ENCODE data around the gene CYP2U1. TPM values are rescaled to one million over a fixed set of nuclear protein-coding genes. Genes with fewer than 3 reads are reported as not detected.
"Not testable (repeated sequence)": the region's sequence is repeated elsewhere in the genome, so short reads cannot be mapped to it uniquely, and the experiment has no call there.

CYP2U1 gene
- 1 to 10 TPM; 5.1 to 6.1 (median 5.8) TPM for polyA plus RNA-seq (ENCODE audit: insufficient read length in 3 of 3)

DNA sequence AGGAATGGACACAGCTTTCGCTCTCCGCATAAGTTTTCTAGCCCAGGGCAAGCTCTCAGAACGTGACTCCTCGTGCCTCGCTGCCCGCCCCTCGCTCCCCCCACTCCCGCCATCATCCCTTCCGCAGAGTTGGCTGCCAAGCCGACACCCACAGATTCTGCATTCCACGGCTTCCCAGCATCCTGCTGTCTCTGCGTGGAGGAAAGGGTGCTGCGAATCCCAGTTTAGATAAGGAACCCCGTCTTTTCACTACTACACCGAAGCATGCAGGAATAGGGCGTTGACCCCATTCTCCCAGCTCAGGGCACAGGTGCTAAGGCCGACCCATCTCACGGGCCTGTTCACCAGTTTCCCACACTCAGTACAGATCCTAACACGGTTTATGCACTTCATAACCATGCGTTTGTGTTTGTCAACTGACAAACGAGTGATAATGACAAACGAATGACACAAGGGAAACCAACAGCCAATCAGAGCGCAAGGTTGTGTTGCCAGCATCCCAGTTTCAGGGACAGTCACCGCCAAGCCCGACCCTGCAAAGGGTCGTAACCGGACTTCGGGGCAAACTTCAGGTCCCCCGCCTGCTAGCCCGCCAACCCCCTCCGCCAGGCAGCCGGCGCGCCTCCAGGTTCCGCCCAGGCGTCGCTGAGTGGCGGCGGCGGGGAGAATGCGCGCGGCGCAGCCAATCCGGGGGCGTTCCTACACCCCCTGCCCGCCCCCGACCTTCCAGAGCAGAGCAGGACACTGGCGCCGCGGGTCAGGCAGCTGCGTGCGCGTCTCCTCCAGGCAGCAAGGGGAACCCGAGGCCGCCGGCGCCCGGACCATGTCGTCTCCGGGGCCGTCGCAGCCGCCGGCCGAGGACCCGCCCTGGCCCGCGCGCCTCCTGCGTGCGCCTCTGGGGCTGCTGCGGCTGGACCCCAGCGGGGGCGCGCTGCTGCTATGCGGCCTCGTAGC, at the start of gene CYP2U1:
TSS of gene CYP2U1 (plus strand) at position 729 of the 954 bp plus-strand sequence. CDS start at position 824, 95 bp downstream.
- DNase-seq (ENCODE audit: low read depth in 3 of 3, low spot score in 2 of 3), result peak in 1 of 3 donors; percentile 65

DNA sequence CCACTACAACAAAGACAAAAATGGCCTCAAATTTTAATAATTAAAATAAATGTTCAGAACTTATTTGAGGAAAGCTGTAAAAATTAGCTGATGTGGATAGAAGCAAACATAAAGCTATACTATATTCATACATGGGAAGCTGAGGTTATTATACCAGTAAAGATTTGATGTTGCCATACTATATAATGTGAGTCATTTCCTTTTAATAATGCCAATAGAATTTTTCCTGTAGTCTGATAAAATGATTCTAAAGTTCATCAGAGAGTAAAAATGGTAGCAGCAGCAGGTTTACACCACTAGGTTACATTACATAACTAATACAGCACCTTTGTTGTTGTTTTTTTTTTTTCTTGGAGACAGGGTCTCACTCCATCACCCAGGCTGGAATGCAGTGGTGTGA, 45.5 kb upstream of the CYP2U1 start:
- no peak for DNase-seq (ENCODE audit: low read depth in 3 of 3, low spot score in 2 of 3)

DNA sequence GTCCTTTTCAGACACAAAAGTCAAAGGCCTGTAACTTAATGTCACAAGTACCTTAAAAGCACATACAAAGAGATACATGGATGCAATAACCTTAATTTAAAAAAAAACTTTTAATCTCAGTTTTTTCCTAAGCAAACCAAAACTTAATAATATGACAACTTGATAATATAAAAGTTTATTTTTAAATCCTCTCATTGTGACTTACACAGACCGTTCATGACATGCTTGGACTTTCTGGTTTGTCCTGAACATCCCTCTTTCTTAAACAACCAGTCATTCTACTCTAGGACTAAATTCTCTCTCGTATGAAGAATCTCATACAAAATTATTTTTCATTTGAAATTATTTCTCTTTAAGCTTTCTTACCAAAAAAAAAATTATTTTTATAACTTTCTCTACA, 43.1 kb upstream of the CYP2U1 start:
- no peak for DNase-seq (ENCODE audit: low read depth in 3 of 3, low spot score in 2 of 3)

DNA sequence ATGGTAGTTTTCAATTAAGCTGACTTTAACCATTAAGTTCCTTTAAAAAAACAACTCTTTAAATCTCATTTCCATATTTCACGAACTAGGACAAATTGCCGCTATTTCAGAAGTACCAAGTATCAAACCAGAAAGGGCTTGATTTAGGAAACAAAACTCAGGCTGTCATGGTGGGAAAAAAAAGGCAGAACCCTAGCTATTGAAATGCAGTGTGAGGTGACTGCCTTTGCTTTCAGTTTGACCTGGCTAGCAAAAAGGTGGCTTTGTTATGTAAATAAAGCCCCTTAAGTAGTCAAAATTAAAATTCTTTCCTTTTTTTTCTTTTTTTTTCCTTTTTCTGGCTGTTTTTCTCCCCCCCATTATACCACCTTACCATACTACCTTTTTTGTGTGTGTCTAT, 40.6 kb upstream of the CYP2U1 start:
- DNase-seq (ENCODE audit: low read depth in 3 of 3, low spot score in 2 of 3), result no peak

DNA sequence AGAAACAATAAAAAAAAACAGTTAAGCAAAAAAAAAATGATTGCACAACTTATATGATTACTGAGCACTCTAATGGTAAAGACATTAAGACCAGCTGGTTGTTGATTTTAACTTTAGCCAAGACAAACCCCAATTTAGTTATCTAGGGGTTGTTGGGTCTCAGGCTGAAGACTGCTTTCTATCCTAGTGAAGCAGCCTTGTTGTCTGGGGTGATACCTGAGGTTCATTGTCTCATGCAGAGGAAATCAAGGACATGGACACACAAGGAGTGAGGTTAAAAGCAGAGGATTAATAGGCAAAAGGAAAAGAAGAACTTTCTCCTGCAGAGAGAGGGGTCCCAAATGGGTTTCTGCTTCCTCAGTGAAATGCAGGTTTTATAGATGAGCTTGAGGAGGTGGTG, 40.0 kb upstream of the CYP2U1 start:
- no peak for DNase-seq (ENCODE audit: low read depth in 3 of 3, low spot score in 2 of 3)

DNA sequence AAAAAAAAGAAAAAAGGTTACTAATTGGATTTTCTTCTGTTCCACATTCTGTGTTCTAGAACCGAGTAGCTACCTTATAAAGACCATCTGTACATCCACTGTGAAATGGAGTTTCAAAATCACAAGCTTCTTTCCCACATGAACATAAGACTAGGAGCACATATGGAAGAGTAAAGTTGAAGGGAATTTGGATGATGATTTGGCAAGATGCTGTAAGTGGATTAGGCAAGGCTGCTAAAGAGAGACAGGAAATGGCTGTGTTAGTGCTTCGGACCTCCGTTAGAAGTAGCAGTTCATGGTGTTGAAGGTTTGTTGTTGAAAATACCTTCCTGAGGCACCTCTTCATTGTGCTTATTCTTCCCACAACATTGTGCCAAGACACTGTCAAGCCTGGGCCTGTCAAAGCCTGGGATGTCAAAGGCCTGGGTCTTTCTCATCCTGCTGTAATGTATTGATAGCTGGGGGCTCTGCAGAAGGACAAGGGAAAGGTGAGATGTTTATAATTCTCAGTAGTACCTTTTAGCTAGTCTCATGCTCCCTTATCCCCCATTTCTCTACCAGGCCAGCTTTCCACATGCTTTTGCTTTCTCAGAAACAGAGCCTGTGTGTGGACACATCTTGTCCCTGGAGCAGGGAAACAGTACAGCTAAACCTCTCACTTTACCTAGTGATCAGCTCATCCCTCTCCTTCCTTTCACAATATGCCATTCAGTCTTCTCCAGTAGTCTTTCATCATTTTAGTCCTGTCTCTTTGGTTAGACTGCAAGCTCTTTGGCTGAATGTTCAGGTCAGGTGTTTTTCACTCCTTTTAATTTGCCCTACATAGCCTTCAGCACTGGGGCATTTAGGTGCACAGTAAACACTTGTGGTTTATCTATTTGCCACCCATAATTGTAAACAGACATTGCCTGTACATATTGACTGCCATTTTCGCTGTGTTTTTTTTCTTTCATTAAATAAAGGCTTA, 37.9 kb upstream of the CYP2U1 start:
- DNase-seq (ENCODE audit: low read depth in 3 of 3, low spot score in 2 of 3), result no peak

DNA sequence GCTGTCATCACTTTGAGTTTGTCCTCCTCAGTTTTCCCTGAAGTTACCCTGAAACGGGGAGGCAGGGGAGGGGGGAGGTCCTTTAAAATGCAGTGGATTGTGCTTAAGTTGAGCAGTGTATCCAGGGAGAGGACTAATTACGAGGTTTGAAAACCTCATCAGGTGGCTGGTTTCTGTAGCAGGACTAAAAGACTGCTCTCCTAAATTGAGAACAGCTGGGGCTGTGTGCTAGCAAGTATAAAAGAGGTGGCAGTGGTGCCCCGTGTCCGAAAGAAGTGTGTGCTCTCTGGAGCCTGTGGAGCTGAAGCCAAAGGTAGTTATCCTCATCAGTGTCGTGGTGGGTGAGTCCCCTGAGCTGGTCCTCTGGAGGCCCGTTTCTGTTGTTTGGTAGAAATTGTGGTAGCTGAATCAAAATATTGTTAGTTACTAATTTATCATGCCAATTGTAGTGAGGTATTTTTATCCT, 37.2 kb upstream of the CYP2U1 start:
- no peak for DNase-seq (ENCODE audit: low read depth in 3 of 3, low spot score in 2 of 3)

DNA sequence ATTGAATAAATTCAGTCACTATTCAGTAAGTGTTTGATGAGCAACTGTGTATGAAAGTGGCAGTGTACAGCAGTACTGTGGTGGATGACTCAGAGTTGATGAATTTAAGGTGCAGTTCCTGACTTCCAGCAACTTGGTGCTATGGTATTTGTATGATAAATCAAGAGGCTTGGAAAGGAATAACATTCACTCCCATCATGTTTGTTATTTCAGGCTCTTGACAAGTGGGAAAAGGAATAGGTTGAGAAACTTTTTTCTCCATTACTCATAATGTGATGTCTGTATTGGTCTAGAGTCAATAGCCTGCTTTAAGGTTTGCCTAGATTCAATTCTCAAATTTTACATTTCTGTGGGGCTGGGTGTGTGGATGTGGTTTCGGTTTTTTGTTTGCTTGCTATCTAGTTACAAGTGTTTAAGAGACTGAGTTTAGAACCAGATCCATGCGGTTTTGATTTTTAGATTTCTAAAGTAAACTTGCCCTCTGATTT, 35.1 kb upstream of the CYP2U1 start:
- no peak for DNase-seq (ENCODE audit: low read depth in 3 of 3, low spot score in 2 of 3)

DNA sequence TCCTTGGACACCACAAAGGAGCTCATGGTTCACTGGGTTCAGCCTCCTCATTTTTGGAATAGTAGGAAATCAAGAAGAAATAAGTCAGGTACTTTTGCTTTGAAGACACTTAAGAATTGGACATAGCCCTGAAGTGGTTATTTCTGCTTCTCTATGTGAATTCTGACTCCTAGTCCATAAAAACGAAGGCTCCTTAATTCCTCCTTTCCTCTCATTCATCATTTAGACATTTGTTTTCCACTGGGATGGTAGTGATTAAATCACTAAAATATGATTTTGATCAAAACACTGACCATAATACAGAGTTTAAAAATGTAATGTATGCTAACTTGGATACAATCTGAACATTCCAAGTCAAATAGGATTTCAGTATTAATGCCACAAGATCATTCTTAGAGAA, 34.7 kb upstream of the CYP2U1 start:
- no peak for DNase-seq (ENCODE audit: low read depth in 3 of 3, low spot score in 2 of 3)

DNA sequence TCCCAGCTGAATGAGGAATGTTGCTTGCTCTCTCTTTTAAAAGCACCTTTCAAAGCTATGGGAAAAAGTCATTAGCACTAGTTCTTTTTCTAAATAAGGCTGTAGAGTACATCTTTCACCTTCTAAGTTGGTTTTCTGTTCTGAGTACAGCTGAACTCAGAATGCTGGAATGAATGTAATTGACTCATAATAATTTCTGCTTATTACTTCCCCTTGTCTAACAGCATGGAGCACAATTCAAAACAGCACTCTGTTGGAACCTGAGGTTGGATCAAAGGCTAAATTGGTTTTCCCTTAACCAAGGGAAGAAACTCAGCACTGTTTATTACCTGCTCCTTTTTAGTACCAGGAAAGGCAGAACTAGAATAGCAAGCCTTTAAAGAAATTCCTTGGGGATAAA, 33.5 kb upstream of the CYP2U1 start:
- DNase-seq (ENCODE audit: low read depth in 3 of 3, low spot score in 2 of 3), result no peak

DNA sequence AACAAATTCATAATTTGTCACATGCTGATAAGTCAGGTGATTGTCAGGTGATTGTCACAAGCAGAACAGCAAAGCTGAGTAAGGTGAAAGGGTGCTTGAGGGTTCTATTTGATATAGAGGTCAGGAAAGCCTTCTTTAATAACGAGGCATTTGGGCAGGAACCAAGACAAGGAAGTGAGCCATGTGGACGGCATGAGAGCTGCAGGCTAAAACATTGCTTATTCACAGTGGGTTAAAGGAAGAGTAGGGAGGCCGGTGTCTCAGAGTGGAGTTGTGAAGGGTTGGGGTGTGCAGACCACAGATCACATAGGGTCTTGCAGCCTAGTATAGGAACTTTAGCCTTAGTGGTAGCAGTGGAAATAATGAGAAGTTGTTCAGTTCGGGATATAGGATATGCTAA, 31.3 kb upstream of the CYP2U1 start:
- DNase-seq (ENCODE audit: low read depth in 3 of 3, low spot score in 2 of 3), result no peak

DNA sequence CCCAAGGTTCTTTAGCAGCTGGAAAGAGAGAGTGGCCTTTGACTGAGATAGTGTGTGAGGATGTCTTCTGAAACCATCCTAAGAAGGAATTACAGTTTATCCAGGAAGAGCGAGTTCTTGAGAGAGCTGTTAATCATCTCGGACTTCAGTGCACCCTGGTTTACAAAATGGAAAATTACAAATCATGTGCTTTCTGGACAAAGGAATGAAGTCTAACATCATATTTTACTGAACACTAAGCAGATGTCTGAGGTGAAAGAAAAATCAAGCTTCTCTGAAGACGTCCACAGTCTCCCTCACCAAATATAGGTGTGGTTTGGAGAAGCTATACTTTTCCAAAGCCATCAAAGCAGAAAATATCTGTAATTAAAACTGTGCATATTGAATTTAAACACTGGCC, 30.8 kb upstream of the CYP2U1 start:
- no peak for DNase-seq (ENCODE audit: low read depth in 3 of 3, low spot score in 2 of 3)

DNA sequence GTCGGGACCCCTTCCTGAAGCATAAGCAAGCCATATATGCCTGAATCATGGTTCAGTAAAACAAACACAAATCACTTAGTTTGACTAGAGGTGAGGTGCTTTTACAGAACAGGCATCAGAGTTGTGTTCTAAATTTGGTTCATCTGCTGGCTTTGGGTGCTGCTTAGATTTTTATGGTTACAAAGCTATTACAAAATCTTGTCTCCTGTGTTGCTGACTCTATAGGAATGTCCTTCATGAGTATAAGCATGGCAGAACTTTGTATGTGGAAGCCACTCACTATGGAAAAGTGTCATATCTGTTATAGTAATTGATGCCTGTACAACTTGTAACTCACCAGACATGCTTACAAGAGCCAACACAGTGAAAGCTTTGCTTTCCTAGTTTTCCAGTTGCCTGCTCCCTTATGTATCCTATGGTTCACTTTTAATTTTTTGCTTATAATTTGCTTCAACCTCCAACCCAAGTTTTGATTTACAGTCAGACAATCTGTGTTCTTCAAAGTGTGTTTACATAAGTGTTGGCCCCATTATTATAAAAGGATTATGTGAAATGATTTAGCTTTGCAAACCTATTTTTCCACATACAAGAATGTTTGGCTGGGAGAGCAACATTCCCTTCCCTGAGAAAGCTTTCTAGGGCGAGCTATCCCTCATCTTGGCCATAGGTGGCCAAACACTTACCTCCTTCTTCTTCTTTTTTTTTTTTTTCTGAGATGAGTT, 30.0 kb upstream of the CYP2U1 start:
- no peak for DNase-seq (ENCODE audit: low read depth in 3 of 3, low spot score in 2 of 3)

DNA sequence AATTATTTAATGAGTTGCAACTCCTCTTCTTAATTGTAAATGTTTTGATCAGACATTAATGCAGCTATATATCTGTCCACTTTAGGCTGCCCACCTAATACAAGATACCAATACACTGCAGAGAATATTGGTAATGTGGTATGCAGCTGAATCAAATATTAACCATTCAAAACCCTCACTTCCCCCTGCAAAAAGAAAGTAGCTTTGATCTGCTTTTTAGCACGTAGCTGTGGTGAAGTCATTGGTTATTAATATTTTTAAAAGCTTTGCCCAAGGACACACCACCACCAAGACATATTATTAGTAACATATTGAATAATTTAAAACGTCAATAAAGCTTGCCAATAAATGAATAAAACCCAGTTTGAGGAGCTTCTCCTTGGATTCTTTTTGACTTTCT, 28.6 kb upstream of the CYP2U1 start:
- DNase-seq (ENCODE audit: low read depth in 3 of 3, low spot score in 2 of 3), result no peak

DNA sequence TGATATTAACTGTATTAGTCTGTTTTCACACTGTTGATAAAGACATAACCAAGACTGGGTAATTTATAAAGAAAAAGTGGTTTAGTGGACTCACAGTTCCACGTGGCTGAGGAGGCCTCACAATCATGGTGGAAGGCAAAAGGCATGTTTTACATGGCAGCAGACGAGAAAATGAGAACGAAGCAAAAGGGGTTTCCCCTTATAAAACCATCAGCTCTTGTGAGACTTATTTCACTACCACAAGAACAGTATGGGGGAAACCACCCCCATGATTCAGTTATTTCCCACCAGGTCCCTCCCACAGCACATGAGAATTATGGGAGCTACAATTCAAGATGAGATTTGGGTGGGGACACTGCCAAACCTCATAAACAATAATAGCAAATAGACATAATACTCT, 26.3 kb upstream of the CYP2U1 start:
- DNase-seq (ENCODE audit: low read depth in 3 of 3, low spot score in 2 of 3), result not testable (repeated sequence)

DNA sequence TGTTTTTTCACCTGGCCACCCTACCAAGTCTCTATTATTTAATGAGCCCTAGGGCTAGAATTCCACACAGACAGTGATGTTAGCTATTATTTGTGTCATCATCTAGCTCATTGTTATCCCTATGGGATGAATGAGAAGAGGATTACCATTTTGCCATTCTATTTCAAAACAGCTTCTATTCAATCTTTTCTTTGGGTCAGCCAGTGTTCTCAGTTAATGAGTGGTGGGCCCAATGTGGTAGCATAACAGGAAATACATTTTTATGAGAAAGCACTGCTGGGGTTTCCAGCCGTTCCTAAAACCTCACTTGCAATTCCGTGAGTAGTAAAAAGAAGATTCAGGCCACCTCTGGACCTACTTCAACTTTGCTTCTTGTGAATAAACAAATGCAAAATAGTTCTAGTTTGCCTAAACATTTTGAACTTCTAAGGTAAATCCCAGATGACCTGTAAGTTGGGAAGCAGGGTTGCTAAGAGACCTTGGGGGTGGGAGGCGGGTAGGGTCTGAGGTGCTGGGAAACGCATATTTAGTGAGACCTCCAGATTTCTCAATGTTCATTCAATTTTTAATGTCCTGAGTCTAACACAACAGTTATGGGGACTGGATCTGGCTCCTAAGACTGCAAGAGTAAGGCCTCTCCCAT, 24.8 kb upstream of the CYP2U1 start:
- no peak for DNase-seq (ENCODE audit: low read depth in 3 of 3, low spot score in 2 of 3)

DNA sequence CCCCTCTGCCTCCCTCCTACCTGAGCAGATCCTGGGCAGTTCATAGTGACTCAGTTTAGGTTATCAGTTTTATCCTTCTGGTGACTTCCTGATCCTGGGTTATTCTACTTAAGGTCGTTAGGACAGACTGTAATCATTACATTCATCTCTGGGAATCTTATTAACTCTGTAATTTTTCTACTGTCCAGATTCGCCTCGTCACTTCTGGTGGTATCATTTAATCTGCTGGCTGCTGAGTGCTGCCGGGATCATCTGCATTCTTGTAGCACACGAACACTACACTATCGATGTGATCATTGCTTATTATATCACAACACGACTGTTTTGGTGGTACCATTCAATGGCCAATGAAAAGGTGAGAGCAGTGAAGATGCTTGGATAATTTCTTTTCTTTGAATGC, 23.0 kb upstream of the CYP2U1 start:
- no peak for DNase-seq (ENCODE audit: low read depth in 3 of 3, low spot score in 2 of 3)

DNA sequence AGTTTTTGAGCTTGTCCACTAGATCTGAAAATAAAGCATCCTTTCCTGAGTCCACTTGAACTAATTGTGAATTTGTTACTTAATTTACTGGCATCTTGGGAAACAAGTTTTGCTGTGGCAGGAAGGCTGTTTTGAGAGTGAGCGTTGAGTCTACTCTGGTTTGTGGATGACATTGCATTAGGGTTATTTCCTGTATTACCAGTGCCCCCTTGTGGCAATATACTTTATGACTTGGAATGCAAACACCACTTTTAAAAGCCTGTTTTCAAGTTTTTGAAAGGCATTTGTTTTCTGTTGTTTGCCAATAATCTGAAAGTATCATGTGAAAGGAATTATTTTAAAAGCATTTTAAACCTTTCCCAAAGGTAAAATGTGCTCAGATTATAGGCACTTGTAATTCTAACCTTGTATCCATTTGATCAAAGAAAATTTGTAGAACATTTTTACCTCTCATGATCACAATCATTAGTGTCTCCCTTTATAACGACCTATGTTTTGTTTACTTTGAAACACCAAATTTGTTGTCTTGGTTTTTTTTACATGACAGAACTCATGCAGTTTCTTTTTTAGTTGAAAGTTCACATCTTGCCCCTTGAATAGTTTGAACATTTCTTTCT, 18.0 kb upstream of the CYP2U1 start:
- DNase-seq (ENCODE audit: low read depth in 3 of 3, low spot score in 2 of 3), result peak; percentile 38 to 57 (median 48)

DNA sequence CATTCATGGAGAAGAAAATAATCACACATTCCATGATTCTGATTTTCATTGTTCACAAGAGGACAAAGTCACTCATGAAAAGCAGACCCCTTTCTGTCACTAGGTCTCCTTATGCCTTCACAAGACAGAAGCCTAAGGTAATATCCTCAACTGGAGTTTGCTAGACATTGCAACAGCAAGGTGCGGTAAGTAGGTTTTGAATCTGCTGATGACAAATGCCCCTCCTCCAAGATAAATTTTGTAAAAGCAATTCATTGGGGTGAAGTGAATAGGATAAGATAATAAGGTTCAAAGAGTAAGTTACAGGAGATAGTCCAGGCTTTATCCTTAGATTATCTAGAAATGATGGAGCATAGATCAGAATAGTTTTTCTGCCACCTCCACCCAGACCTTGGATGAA, 16.1 kb upstream of the CYP2U1 start:
- DNase-seq (ENCODE audit: low read depth in 3 of 3, low spot score in 2 of 3), result no peak

Measured in right renal cortex interstitium (tissue), 3 donors.